ENCODE data around the gene RTRAF. TPM values are rescaled to one million over a fixed set of nuclear protein-coding genes. Genes with fewer than 3 reads are reported as not detected.

RTRAF gene
- total RNA-seq, 1 experiment from 2014 or later: 282 TPM

DNA sequence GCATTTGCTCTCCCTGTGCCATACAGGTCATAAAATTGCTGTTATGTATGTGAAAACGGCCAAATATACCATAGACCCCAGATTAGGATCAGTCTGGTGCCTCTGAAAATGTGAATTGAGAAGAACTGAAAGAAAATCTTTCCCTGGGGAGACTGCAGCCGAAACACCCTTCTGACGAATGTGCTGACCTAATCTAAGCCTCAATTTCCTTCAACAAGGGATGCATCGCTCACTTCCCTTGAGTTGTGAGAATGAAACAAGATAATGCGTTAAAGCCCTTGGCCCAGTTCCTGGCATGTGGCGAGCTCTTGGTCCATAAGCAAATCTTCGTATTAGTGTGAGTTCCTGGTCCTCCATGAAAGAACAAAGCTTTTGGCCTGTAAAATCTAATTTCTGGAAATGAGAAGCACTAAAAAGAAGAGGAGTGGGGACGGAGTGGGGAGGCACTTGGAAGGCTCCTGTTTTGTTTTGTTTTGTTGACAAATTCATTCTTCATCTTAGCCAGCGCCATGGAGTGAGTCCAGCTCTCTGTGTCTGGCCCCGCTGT lies 49.5 kb upstream of the RTRAF start (continued):
- TF ChIP-seq GTF2I (CRISPR knock-in tag; conservative IDR thresholded peaks at IDR 0.05) (no peak), ZNF121 (CRISPR knock-in tag; IDR thresholded peaks at IDR 0.05) (no peak), HMGA2 (CRISPR knock-in tag; IDR thresholded peaks at IDR 0.05) (no peak), ZNF671 (CRISPR knock-in tag; IDR thresholded peaks at IDR 0.05) (no peak), ETV6 (CRISPR knock-in tag; IDR thresholded peaks at IDR 0.05) (no peak), GABPB1 (CRISPR knock-in tag; IDR thresholded peaks at IDR 0.05) (no peak)
- TF ChIP-seq, protein P1, sequence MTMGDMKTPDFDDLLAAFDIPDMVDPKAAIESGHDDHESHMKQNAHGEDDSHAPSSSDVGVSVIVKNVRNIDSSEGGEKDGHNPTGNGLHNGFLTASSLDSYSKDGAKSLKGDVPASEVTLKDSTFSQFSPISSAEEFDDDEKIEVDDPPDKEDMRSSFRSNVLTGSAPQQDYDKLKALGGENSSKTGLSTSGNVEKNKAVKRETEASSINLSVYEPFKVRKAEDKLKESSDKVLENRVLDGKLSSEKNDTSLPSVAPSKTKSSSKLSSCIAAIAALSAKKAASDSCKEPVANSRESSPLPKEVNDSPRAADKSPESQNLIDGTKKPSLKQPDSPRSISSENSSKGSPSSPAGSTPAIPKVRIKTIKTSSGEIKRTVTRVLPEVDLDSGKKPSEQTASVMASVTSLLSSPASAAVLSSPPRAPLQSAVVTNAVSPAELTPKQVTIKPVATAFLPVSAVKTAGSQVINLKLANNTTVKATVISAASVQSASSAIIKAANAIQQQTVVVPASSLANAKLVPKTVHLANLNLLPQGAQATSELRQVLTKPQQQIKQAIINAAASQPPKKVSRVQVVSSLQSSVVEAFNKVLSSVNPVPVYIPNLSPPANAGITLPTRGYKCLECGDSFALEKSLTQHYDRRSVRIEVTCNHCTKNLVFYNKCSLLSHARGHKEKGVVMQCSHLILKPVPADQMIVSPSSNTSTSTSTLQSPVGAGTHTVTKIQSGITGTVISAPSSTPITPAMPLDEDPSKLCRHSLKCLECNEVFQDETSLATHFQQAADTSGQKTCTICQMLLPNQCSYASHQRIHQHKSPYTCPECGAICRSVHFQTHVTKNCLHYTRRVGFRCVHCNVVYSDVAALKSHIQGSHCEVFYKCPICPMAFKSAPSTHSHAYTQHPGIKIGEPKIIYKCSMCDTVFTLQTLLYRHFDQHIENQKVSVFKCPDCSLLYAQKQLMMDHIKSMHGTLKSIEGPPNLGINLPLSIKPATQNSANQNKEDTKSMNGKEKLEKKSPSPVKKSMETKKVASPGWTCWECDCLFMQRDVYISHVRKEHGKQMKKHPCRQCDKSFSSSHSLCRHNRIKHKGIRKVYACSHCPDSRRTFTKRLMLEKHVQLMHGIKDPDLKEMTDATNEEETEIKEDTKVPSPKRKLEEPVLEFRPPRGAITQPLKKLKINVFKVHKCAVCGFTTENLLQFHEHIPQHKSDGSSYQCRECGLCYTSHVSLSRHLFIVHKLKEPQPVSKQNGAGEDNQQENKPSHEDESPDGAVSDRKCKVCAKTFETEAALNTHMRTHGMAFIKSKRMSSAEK (CRISPR knock-in tag; IDR thresholded peaks at IDR 0.05; ENCODE audit: borderline replicate concordance): no peak

DNA sequence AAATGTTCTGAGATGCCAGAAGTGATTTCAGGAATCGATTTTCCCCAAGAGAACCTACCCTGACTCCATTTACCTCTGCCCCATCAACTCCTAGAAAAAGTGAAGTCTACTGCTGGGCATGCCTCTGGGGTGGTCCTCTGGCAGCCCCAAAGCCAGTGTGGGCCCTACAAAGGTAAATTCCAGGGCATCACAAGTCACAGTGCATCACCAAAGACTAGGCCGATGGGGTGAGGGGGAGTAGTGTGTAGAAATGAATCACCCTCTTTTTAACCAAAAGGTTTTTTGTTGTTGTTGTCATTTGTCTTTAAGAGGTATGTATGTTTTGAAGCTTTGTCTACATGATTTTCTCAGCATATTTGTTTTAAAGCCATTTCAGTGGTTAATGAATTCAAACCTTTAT lies 46.4 kb upstream of the RTRAF start:
- H3K4me1 Mint-ChIP-seq: peaks cover 16% of the 10 kb centered on the region
- no peaks in the 10 kb centered on the region for H3K27me3 Mint-ChIP-seq (ENCODE audit: low read depth)
- ChIA-PET POLR2A (no interaction called here), CTCF (no interaction called here)
- no peaks in the 10 kb centered on the region for H3K36me3 Mint-ChIP-seq
- H3K4me3 Mint-ChIP-seq: no peak overlapping the region
- TF ChIP-seq ZNF317 (CRISPR knock-in tag; IDR thresholded peaks at IDR 0.05; ENCODE audit: borderline replicate concordance, low read depth): no peak
- no peak for TF ChIP-seq ZNF138 (CRISPR knock-in tag; conservative IDR thresholded peaks at IDR 0.05)
- TF ChIP-seq, protein P2, sequence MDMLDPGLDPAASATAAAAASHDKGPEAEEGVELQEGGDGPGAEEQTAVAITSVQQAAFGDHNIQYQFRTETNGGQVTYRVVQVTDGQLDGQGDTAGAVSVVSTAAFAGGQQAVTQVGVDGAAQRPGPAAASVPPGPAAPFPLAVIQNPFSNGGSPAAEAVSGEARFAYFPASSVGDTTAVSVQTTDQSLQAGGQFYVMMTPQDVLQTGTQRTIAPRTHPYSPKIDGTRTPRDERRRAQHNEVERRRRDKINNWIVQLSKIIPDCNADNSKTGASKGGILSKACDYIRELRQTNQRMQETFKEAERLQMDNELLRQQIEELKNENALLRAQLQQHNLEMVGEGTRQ (CRISPR knock-in tag; IDR thresholded peaks at IDR 0.05): no peak
- TF ChIP-seq, protein P3, sequence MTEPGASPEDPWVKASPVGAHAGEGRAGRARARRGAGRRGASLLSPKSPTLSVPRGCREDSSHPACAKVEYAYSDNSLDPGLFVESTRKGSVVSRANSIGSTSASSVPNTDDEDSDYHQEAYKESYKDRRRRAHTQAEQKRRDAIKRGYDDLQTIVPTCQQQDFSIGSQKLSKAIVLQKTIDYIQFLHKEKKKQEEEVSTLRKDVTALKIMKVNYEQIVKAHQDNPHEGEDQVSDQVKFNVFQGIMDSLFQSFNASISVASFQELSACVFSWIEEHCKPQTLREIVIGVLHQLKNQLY (CRISPR knock-in tag; IDR thresholded peaks at IDR 0.05): no peak
- no peak for TF ChIP-seq ZNF263 (CRISPR knock-in tag; IDR thresholded peaks at IDR 0.05; ENCODE audit: low read depth)
- TF ChIP-seq, protein P4, sequence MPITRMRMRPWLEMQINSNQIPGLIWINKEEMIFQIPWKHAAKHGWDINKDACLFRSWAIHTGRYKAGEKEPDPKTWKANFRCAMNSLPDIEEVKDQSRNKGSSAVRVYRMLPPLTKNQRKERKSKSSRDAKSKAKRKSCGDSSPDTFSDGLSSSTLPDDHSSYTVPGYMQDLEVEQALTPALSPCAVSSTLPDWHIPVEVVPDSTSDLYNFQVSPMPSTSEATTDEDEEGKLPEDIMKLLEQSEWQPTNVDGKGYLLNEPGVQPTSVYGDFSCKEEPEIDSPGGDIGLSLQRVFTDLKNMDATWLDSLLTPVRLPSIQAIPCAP (CRISPR knock-in tag; IDR thresholded peaks at IDR 0.05): no peak
- TF ChIP-seq CREM (CRISPR knock-in tag; IDR thresholded peaks at IDR 0.05): no peak
- TF ChIP-seq, protein P5, sequence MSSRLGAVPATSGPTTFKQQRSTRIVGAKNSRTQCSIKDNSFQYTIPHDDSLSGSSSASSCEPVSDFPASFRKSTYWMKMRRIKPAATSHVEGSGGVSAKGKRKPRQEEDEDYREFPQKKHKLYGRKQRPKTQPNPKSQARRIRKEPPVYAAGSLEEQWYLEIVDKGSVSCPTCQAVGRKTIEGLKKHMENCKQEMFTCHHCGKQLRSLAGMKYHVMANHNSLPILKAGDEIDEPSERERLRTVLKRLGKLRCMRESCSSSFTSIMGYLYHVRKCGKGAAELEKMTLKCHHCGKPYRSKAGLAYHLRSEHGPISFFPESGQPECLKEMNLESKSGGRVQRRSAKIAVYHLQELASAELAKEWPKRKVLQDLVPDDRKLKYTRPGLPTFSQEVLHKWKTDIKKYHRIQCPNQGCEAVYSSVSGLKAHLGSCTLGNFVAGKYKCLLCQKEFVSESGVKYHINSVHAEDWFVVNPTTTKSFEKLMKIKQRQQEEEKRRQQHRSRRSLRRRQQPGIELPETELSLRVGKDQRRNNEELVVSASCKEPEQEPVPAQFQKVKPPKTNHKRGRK (CRISPR knock-in tag; IDR thresholded peaks at IDR 0.05; ENCODE audit: borderline replicate concordance): no peak
- TF ChIP-seq, protein P6, sequence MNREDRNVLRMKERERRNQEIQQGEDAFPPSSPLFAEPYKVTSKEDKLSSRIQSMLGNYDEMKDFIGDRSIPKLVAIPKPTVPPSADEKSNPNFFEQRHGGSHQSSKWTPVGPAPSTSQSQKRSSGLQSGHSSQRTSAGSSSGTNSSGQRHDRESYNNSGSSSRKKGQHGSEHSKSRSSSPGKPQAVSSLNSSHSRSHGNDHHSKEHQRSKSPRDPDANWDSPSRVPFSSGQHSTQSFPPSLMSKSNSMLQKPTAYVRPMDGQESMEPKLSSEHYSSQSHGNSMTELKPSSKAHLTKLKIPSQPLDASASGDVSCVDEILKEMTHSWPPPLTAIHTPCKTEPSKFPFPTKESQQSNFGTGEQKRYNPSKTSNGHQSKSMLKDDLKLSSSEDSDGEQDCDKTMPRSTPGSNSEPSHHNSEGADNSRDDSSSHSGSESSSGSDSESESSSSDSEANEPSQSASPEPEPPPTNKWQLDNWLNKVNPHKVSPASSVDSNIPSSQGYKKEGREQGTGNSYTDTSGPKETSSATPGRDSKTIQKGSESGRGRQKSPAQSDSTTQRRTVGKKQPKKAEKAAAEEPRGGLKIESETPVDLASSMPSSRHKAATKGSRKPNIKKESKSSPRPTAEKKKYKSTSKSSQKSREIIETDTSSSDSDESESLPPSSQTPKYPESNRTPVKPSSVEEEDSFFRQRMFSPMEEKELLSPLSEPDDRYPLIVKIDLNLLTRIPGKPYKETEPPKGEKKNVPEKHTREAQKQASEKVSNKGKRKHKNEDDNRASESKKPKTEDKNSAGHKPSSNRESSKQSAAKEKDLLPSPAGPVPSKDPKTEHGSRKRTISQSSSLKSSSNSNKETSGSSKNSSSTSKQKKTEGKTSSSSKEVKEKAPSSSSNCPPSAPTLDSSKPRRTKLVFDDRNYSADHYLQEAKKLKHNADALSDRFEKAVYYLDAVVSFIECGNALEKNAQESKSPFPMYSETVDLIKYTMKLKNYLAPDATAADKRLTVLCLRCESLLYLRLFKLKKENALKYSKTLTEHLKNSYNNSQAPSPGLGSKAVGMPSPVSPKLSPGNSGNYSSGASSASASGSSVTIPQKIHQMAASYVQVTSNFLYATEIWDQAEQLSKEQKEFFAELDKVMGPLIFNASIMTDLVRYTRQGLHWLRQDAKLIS (CRISPR knock-in tag; IDR thresholded peaks at IDR 0.05; ENCODE audit: borderline replicate concordance): no peak
- no peak for TF ChIP-seq NR2C2 (CRISPR knock-in tag; IDR thresholded peaks at IDR 0.05)
- TF ChIP-seq, protein P7, sequence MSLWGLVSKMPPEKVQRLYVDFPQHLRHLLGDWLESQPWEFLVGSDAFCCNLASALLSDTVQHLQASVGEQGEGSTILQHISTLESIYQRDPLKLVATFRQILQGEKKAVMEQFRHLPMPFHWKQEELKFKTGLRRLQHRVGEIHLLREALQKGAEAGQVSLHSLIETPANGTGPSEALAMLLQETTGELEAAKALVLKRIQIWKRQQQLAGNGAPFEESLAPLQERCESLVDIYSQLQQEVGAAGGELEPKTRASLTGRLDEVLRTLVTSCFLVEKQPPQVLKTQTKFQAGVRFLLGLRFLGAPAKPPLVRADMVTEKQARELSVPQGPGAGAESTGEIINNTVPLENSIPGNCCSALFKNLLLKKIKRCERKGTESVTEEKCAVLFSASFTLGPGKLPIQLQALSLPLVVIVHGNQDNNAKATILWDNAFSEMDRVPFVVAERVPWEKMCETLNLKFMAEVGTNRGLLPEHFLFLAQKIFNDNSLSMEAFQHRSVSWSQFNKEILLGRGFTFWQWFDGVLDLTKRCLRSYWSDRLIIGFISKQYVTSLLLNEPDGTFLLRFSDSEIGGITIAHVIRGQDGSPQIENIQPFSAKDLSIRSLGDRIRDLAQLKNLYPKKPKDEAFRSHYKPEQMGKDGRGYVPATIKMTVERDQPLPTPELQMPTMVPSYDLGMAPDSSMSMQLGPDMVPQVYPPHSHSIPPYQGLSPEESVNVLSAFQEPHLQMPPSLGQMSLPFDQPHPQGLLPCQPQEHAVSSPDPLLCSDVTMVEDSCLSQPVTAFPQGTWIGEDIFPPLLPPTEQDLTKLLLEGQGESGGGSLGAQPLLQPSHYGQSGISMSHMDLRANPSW (CRISPR knock-in tag; conservative IDR thresholded peaks at IDR 0.05; ENCODE audit: low read depth): no peak
- TF ChIP-seq FOXP1 (CRISPR knock-in tag; IDR thresholded peaks at IDR 0.05; ENCODE audit: borderline replicate concordance): no peak
- DNase-seq (ENCODE audit: low spot score) (no peak), ATAC-seq (no peak)
- H3K27ac Mint-ChIP-seq: no peak overlapping the region
- H3K9me3 Mint-ChIP-seq: peaks cover 19% of the 10 kb centered on the region

Data from WTC11 (cell line).